HG03558 (cell line): ENCODE measurements around the gene DDX24.

Experiments
- ATAC-seq: cut with Tn5 transposase; IDR thresholded peaks from one replicate; pipeline ENCODE4 v1.9.1; 2021; ENCODE audit warnings: moderate number of reproducible peaks; ENCODE audit not compliant: unreplicated experiment; ENCODE audit errors: extremely low read depth

The DDX24 gene

DNA sequence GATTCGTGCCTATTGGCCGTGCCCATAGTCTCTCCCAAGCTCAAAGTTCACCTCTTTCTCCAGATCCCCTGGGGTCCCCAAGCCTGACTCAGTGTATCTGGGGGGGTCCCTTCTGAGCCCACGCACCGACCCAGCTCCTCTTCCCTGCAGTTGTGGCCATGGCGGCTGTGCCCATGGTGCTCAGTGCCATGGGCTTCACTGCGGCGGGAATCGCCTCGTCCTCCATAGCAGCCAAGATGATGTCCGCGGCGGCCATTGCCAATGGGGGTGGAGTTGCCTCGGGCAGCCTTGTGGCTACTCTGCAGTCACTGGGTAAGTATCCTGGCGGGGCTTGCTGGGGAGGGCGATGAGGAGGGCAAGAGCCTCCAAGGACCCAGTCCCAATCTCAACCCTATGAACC lies 34.6 kb upstream of the DDX24 start:
- ATAC-seq: no peak

DNA sequence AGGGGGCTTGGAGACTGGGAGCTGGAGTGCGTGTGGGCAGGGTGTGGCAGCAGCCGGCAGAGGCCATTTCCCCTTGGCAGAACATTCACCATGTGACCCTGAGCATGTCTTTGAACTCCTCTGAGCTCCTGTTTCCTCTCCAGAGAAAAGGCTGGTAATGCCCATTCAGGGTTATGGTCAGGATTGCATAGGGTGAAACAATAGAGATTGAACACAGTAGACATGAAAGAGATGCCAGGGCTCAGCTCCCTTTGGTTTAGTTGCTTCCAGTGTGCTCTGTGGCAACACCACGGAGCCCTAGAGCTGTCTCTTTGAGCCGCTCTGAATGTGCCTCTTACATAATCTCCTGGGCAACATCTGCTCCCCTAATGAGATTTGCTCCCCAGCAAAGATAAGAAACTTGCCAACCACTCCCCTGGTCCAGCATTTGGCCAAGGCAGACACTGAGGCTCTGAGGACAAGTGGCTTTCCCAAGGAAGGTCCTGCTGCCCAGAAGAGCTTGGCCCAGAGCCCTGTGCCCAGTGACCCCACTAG lies 34.1 kb upstream of the DDX24 start:
- ATAC-seq: no peak

GRCh38 chr14:94114589-94115057 lies 33.6 kb upstream of the DDX24 start:
- no peak for ATAC-seq

DNA sequence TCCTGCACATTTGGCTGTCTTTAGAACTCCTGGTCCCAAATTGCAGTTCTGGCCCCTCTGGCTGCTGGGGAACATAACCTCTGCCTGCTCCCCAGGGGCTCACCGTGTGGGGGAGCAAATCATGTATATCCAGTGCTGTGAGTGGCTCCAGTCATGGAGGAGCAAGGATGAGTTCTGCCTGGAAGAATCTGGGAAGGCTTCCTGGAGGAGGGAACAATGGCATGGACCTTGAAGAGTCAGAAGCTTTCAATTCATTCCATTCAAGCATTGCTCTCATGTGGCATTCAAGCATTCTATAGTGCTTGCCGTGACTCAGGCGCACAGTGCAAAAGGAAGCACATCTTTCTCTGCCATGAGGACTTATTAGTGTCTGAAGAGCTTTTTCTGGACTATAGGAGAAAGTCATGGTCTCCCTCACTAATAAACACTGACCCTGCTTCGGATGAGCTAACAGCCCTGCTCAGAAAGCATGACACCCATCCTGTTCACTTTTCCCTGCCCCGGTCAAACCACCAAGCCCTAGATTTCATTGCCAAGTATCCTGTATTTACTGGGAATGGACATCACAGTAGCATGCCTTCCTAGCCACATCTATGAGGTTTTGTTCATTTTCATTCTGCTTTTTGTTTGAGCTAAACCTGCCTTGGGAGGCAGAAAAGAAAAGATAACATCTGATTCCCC lies 33.0 kb upstream of the DDX24 start:
- ATAC-seq: no peak

DNA sequence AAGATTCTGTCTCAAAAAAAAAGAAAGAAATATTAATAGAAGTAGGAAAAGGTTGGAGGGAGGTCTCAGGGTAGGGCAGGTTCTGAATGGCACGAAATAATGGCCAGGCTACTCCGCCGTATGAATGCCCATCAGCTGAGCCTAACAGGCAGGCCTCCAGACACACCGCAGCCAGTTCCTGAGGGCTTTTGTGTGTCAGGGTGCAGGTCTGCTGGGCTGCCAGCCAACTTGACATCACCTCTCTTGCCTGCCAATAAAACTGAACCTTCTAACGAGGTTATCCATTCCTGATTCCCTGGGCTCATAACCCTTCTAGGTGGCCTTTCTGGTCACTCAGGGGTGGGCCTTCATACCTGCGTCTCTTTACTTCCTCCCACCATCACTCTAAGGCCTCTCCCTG lies 32.5 kb upstream of the DDX24 start:
- no peak for ATAC-seq

DNA sequence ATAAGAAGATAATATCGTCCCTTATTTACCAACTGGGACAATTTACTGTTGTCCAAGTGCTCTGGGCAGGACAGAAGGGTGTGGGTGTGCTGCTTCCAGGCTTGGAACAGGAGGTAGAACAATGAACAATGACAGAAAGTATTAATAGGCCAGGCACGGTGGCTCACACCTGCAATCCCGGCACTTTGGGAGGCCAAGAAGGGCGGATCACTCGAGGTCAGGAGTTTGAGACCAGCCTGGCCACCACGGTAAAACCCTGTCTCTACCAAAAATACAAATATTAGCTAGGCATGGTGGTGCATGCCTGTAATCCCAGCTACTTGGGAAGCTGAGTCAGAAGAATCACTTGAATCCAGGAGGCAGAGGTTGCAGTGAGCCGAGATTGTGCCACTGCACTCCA lies 32.1 kb upstream of the DDX24 start:
- no peak for ATAC-seq

DNA sequence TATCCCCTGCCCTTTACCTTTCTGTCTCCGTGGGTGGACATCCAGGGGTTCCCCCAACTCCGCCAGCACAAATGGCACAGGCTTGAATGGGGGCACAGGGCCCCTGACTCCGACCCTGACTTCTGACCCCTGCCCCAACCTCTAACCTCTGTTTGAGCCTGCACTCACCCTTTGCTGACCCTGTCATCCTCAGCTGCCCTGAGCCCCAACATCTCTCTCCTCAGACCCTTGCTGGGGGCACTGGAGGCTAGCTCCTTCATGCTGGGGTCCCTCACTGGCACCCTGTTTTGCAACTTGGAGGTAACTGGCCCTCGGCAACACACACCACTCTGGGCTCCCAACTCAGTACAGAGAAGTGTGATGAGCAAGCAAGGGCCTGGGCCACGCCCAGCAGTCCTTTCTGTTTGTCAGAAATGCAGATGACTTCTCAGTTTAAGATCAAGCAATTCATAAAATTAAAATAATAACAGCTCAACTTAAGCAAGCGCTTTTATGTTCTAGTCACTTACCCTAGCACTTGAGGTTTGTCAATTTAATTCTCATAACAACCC lies 31.6 kb upstream of the DDX24 start:
- ATAC-seq: no peak

- ATAC-seq: no peak
These were observed 30.5 kb upstream of the DDX24 start for GRCh38 chr14:94111276-94112095.

- no peak for ATAC-seq
These were observed 29.7 kb upstream of the DDX24 start, which contains the start of gene IFI27 for GRCh38 chr14:94110552-94111181. IFI27 (plus strand) TSS chr14:94110736.

DNA sequence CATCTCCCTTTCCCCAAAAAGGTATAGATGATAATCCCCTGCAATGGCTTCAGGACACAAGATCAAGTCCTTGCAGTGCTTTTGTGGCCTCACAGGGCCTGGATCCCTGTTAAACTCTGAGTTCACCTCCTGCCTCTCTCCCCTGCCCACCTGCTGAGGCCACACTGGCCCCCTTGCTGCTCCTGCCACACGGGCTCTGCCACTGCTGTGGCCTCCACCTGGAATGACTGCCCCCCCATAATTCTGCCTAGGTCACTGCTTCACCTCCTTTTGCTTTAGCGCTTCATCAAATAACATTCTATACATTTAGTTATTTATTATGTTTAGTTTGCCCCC lies 28.9 kb upstream of the DDX24 start:
- ATAC-seq: no peak

DNA sequence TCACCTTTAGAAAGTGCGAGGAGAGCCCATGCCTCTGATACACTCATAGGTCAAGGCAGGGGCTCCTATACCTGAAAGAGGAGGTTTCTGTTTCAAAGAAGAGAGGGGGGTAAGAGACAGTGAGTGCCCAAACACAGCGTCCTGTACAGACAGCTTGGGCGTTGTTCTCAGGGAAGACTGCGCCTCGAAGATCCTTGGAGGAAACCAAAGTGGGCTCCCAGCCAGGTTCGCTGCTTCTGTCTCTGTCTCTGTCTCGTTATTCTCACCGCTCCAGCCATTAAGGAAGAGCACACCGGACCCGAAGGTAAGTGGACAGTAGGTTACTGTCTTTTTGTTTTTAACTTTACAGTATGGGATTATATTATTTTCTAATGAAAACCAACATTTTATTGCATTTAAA lies 23.7 kb upstream of the DDX24 start:
- no peak for ATAC-seq

GRCh38 chr14:94103554-94104150 lies 22.6 kb upstream of the DDX24 start:
- ATAC-seq: no peak

DNA sequence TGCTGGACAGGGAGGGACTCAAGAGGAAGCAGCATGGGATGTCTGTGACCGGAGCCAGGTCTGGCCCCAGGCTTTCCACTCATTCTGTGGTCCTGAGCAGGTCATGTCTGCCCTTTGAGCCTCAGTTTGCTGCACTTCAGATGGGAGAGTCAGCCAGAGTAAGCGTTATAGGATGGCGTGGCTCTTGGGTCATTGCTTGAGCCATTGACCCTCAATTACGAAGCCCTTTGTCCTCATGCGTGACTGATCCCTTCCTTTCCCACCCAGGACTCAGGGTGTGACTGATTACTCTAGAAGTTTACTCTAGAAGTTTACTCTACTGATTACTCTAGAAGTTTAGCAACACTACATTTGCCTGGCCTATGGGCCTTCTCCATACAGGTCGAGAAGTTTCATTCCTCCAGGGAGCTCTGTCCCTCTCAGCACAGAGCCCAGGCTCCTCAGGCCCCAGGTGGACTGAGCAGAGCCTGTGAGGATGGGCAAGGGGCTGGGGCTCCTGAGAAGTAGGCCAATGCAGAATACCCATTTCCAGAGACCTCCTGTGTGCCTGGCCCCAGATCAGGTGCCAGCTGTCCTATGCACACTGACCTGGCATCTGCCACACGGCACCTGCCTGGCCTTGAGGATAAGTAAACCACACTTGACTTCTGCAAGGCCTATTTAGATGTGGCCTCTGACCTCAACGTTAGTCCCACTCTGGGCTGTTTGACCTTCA lies 21.9 kb upstream of the DDX24 start:
- ATAC-seq: no peak

DNA sequence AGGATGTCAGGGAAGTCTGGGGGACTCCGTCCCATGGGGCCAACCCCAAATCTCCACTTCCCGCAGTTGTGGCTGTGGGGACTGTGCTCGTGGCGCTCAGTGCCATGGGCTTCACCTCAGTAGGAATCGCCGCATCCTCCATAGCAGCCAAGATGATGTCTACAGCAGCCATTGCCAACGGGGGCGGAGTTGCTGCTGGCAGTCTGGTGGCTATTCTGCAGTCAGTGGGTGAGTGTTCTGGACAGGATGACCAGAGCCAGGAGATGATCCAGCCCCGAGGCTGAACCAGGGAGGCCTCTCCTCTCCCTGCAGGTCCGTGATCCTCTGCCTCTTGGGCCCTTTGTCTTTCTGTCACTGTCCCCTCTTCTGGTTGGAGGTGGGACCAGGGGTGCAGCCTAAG lies 20.7 kb upstream of the DDX24 start:
- no peak for ATAC-seq

DNA sequence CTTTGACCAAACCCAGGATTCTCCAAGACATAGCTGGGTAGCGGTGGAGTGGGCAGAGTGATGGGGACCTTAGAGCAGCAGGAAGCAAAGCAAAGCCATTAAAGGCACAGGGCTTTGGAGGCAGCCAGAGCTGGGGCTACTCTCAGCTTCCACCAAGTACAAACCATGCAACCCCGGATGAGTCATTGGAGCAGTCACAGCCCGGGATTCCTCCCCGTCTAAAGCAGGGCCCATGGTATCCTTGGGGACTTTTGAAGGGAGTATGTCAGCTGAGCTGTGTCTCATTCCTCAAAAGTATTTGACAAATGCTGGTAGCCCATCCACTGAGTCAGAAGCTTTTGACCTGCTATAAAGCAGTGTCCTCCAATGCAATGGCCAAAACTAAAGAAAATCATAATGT lies 19.8 kb upstream of the DDX24 start:
- no peak for ATAC-seq

DNA sequence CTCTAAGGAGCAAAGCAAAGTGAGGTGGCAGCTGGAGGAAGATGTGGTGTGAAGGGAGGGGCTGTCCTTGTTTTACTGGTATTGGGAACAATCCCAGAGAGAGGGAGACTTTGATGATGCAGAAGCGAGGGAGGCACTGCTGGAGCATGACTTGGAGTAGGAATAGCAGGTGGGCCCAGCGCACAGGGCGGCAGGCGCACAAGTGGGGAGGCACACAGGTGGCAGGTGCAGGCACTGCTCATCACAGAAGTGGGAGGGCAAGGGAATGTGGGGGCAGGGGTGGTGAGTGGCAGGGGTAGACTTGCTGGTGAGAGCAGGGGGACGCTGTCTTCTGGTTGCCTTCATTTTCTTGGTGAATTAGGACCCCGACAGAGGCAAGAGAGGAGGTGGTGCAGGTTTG lies 18.0 kb upstream of the DDX24 start:
- no peak for ATAC-seq

GRCh38 chr14:94098326-94098992 lies 17.5 kb upstream of the DDX24 start:
- ATAC-seq: no peak

GRCh38 chr14:94097091-94097490 lies 16.1 kb upstream of the DDX24 start:
- ATAC-seq: no peak

- ATAC-seq: no peak
These were observed 12.4 kb upstream of the DDX24 start for GRCh38 chr14:94093418-94093817.
